Ovary (tissue), 9 donors: Measurements from ENCODE around the gene ETV4. TPM values are rescaled to one million over a fixed set of nuclear protein-coding genes. Genes with fewer than 3 reads are reported as not detected.

Experiments
- DNase-seq, 5 donors: peaks; one replicate each; pipeline ENCODE4 v3.0.0-alpha.2; 2019 to 2020
- H3K27ac ChIP-seq, 2 donors: fragments of 200-600 bp; one replicate each; pipeline versions ENCODE4 v1.5.1 to v1.8.0; 2019 to 2022
- H3K27me3 ChIP-seq: fragments of 200-600 bp; one replicate; pipeline ENCODE4 v1.8.0; 2022
- H3K36me3 ChIP-seq: fragments of 200-600 bp; sonication (generic); one replicate; pipeline ENCODE4 v1.5.1; 2019
- H3K4me1 ChIP-seq: one replicate; pipeline ENCODE4 v1.8.1; 2013; ENCODE audit warnings: mild to moderate bottlenecking, moderate library complexity; ENCODE audit not compliant: insufficient read depth
- H3K4me3 ChIP-seq: fragments of 200-600 bp; sonication (generic); one replicate; pipeline ENCODE4 v1.5.1; 2017
- H3K9me3 ChIP-seq, 2 donors: fragments of 200-600 bp in 1 of 2; sonication (generic) in 1 of 2; one replicate each; pipeline versions ENCODE4 v1.5.1 to v1.8.1; 2013 to 2019; ENCODE audit warnings: mild to moderate bottlenecking in 1 of 2, moderate library complexity in 1 of 2
- EP300 ChIP-seq: sonication (generic); formaldehyde crosslinking; IDR thresholded peaks from one replicate; pipeline ENCODE4 v1.6.1; 2017; ENCODE audit warnings: antibody characterized with exemption
- POLR2A ChIP-seq: fragments of 450-650 bp; IDR thresholded peaks from one replicate; pipeline ENCODE4 v1.6.1; 2017; ENCODE audit warnings: antibody characterized with exemption, mild to moderate bottlenecking, moderate library complexity
- WGBS, 3 donors: extraction: QIAGEN DNeasy Blood & Tissue Kit in 1 of 3; methylation state at CpG; one replicate each; pipeline versions ENCODE4 v1.1.5 to v1.1.7; 2013 to 2017; 5-methylcytosine and 5-hydroxymethylcytosine counted together
- intact Hi-C, 4 donors: fragments of 100-400 bp; cut with DNase I; formaldehyde crosslinking; loops; one replicate each; pipeline versions ENCODE4 v1.11.0 to v1.15.1; 2022 to 2023
- polyA plus RNA-seq, 2 donors: library from polyadenylated mRNA; stranded (reverse); fragments of 200-250 nt in 1 of 2; fragments of 350-450 nt in 1 of 2; fragmentation: Illumina TruSeq in 1 of 2; extraction: RNeasy Lipid Tissue Mini Kit (QIAGEN cat#74804) in 1 of 2; gene quantifications; one replicate each; pipeline ENCODE4 v1.2.3, GENCODE V29; 2013 to 2014
- total RNA-seq, 7 donors: library from RNA; depleted of rRNA in 2 of 7; stranded (reverse); fragments of >200 nt in 2 of 7; fragmentation: NEBNext Ultra II Directional in 3 of 7; extraction: Animal tissue kit (Norgen Biotek cat#: 25700) in 3 of 7; gene quantifications; one replicate each; pipeline versions ENCODE4 v1.1.0 to v1.2.4, GENCODE V29; 2016 to 2023
- TF ChIP-seq, protein P1 (sequence below), 3 donors: fragments of 450-650 bp in 2 of 3; fragments of 200-600 bp in 1 of 3; IDR thresholded peaks; one replicate each; pipeline versions ENCODE4 v1.5.1 to v1.8.0; 2016 to 2022; ENCODE audit warnings: antibody characterized with exemption in 3 of 3, mild to moderate bottlenecking in 1 of 3
- donor health status: DM: no; HTN: no; CAD: no; lungs with moderate emphysema.
- donor health status: DM: no; HTN: no; CAD: no.
- donor health status: Bipolar disorder and iron deficiency.
- donor health status: DM: yes; HTN: yes; CAD: no.
- donor health status: DM: no; HTN: no; CAD: no.
- donor health status: DM: yes; HTN: yes; CAD: no.

ETV4 gene
- total and polyA plus RNA-seq, 9 donors, result 0.25 to 5.3 (median 0.77) TPM; not detected in 1

DNA sequence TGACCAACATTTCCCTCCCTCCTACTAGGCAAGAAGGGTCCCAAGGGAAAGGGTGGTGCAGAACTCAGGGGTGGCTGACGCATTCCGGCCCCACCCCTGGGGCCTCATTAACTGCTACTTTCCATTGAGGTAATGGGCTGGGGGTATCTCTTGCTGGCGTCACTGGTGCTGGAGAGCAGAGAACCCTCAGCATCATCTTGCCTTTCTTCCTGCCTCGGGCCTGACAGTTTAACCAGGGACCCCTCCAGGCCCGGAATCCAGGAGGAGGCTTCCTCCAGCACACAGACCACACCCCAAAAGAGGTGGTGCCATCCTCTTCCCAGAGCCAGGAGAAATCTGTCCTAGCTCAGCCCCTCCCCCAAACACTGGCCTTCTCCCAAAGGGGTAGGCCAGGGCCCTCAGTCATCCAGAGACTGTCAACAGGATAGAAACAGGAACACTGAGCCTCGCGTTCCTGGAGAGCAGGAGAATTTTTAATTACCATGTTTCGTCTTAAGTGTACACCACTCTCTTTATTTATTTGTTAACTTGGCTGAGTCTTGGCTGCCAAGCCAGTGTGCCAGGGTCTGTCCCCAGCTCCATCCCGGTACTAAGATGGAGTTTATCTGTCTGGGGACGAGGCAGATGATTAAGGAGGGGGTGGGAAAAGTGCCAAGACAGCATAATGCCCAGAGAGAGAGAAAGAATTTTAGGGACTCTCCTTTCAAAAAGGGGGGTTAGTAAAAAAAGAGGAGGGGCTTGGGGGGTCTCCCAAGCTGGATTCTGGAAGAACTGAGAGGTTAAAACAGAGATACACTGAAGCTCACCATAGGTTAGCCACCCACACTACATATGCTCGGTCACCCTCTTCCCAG is 5.1 kb downstream of the ETV4 start:
- Histone ChIP-seq H3K4me1 (peaks cover 6% of the 10 kb centered on the region), H3K4me3 (no peak overlapping the region), H3K27me3 (no peaks in the 10 kb centered on the region), H3K9me3 (no peaks in the 10 kb centered on the region), H3K27ac (no peak overlapping the region), H3K36me3 (no peaks in the 10 kb centered on the region)
- DNase-seq, result no peak
- TF ChIP-seq, protein P1, sequence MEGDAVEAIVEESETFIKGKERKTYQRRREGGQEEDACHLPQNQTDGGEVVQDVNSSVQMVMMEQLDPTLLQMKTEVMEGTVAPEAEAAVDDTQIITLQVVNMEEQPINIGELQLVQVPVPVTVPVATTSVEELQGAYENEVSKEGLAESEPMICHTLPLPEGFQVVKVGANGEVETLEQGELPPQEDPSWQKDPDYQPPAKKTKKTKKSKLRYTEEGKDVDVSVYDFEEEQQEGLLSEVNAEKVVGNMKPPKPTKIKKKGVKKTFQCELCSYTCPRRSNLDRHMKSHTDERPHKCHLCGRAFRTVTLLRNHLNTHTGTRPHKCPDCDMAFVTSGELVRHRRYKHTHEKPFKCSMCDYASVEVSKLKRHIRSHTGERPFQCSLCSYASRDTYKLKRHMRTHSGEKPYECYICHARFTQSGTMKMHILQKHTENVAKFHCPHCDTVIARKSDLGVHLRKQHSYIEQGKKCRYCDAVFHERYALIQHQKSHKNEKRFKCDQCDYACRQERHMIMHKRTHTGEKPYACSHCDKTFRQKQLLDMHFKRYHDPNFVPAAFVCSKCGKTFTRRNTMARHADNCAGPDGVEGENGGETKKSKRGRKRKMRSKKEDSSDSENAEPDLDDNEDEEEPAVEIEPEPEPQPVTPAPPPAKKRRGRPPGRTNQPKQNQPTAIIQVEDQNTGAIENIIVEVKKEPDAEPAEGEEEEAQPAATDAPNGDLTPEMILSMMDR (IDR thresholded peaks at IDR 0.05), result no peak
- no peak for TF ChIP-seq POLR2A
- no peak for TF ChIP-seq EP300
- intact Hi-C loops, result no loop called here
- WGBS, 3 donors, result 56 to 75% (median 62%) methylated on average over 11 of the region's 11 CpGs

DNA sequence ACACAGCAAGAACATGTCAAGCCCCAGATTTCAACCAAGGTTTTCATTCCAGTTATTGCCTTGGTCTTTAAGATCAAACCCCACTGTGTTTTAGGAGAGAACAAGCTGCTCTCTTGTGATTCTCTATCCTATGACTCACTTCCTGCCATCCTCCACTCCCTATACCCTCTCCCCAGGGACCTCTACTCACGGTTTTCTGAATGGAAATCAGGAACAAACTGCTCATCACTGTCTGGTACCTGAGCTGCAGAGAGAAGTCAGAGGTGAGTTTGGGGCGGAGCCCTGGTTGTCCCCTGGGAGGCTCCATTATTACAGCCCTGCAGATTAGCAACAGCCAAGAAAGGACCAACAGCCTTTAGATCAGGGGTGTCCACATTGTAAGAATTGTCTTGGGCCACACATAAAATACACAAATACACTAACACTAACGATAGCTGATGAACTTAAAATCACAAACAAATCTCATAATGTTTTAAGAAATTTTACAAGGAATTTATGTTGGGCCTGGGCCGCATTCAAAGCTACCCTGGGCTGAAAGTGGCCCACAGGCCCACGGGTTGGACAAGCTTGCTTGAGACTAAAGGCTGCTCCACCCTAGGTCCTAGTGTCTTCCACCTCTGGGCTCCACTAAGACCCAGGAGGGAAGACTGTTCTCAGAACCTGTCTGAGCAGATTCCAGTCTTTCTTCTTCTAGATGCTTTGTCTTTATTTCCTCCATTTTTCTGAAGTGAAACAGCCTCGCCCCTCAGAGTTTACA is 9.7 kb downstream of the ETV4 start:
- Histone ChIP-seq H3K4me1 (no peaks in the 10 kb centered on the region), H3K36me3 (no peaks in the 10 kb centered on the region), H3K9me3 (no peaks in the 10 kb centered on the region), H3K4me3 (no peak overlapping the region), H3K27ac (no peak overlapping the region), H3K27me3 (no peaks in the 10 kb centered on the region)
- TF ChIP-seq, protein P1 (IDR thresholded peaks at IDR 0.05), result no peak
- TF ChIP-seq EP300 (no peak), POLR2A (no peak)
- no peak for DNase-seq
- 66 to 77% (median 77%) methylated on average over 6 of the region's 6 CpGs for WGBS, 3 donors
- intact Hi-C loops, result no loop called here

DNA sequence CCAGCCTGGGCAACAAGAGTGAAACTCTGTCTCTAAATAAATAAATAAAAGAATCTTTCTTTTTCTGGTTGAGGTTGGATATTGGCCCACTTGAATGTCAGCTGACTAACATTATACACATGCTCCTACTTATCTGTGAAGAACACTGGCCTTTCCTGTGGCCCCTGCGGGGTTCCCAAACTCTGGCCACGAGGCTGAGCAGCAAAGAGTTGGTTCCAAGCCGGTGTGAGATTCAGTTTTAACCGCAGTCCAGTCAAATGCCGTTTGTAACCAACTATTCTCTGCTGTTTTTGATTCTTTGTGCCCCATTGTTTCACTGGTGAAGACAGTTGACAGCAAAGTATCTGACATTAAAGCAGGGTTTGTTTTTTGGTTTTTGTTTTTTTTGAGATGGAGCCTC is 11.2 kb downstream of the ETV4 start:
- Histone ChIP-seq H3K27ac (no peak overlapping the region), H3K9me3 (no peaks in the 10 kb centered on the region), H3K36me3 (no peaks in the 10 kb centered on the region), H3K4me3 (no peak overlapping the region), H3K27me3 (no peaks in the 10 kb centered on the region), H3K4me1 (peaks cover 8% of the 10 kb centered on the region)
- WGBS, 3 donors, result 93% methylated on average over 5 of the region's 5 CpGs
- TF ChIP-seq, protein P1 (IDR thresholded peaks at IDR 0.05), result no peak
- TF ChIP-seq POLR2A, result no peak
- no peak for TF ChIP-seq EP300
- intact Hi-C loops, result no loop called here
- DNase-seq, result no peak

DNA sequence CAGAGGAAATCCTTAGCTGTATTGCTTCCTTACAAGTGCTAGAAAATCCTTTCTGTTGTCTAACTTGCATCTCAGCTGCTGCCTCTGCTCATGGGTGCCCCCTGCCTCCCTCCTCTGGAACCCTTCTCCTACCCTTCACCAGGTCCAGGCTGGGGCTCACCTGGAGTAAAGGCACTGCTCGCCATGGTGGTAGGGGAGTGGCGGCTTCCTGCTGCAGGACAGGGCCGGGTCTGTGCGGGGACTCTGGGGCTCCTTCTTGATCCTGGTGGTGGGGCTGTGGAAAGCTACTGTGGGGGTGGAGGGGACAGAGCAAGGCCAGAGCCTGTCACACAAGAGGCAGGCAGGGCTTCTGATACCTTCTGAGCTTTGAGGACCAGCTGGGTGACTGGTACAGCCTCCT is 12.4 kb downstream of the ETV4 start:
- Histone ChIP-seq H3K4me1 (peaks cover 8% of the 10 kb centered on the region), H3K4me3 (no peak overlapping the region), H3K36me3 (no peaks in the 10 kb centered on the region), H3K9me3 (no peaks in the 10 kb centered on the region), H3K27ac (no peak overlapping the region), H3K27me3 (no peaks in the 10 kb centered on the region)
- 92 to 100% (median 95%) methylated on average over 4 of the region's 4 CpGs for WGBS, 3 donors
- no peak for TF ChIP-seq POLR2A
- TF ChIP-seq, protein P1 (IDR thresholded peaks at IDR 0.05), result no peak
- TF ChIP-seq EP300, result no peak
- intact Hi-C loops, result no loop called here
- no peak for DNase-seq
